GM21423 (cell line): ENCODE data around the gene OSBPL1A.
"Not testable (repeated sequence)": the region's sequence is repeated elsewhere in the genome, so short reads cannot be mapped to it uniquely, and the experiment has no call there.

Experiments
- ATAC-seq: cut with Tn5 transposase; IDR thresholded peaks from one replicate; pipeline ENCODE4 v1.9.1; 2021; ENCODE audit warnings: mild to moderate bottlenecking, moderate library complexity; ENCODE audit not compliant: unreplicated experiment

The OSBPL1A gene

GRCh38 chr18:24398540-24398939 lies 916 bp upstream of the OSBPL1A start:
- no peak for ATAC-seq

- peak; percentile 27 for ATAC-seq
Measured at GRCh38 chr18:24397131-24397693, 412 bp downstream of the OSBPL1A start.

- no peak for ATAC-seq
Measured at GRCh38 chr18:24396082-24396633, 1.5 kb downstream of the OSBPL1A start.

- no peak for ATAC-seq
Measured at GRCh38 chr18:24395049-24395795, 2.4 kb downstream of the OSBPL1A start.

GRCh38 chr18:24388957-24389356 lies 8.7 kb downstream of the OSBPL1A start:
- no peak for ATAC-seq

- ATAC-seq: no peak
Measured at GRCh38 chr18:24386681-24387080, 10.9 kb downstream of the OSBPL1A start.

- ATAC-seq: no peak
Measured at GRCh38 chr18:24381126-24381525, 16.5 kb downstream of the OSBPL1A start.

- no peak for ATAC-seq
Measured at GRCh38 chr18:24380163-24380747, 17.4 kb downstream of the OSBPL1A start.

- no peak for ATAC-seq
Measured at GRCh38 chr18:24378598-24378997, 19.0 kb downstream of the OSBPL1A start.

GRCh38 chr18:24376531-24376930 lies 21.1 kb downstream of the OSBPL1A start:
- not testable (repeated sequence) for ATAC-seq

- ATAC-seq: no peak
Measured at GRCh38 chr18:24373328-24373727, 24.3 kb downstream of the OSBPL1A start.

- no peak for ATAC-seq
Measured at GRCh38 chr18:24372279-24372872, 25.2 kb downstream of the OSBPL1A start.

- ATAC-seq: no peak
Measured at GRCh38 chr18:24370120-24370519, 27.5 kb downstream of the OSBPL1A start.

GRCh38 chr18:24369426-24369825 lies 28.2 kb downstream of the OSBPL1A start:
- no peak for ATAC-seq

GRCh38 chr18:24368749-24369148 lies 28.9 kb downstream of the OSBPL1A start:
- ATAC-seq: no peak

GRCh38 chr18:24366328-24366727 lies 31.3 kb downstream of the OSBPL1A start:
- ATAC-seq: no peak

GRCh38 chr18:24364177-24364576 lies 33.4 kb downstream of the OSBPL1A start:
- no peak for ATAC-seq

GRCh38 chr18:24362757-24363156 lies 34.9 kb downstream of the OSBPL1A start:
- ATAC-seq: no peak

GRCh38 chr18:24359787-24360530 lies 37.7 kb downstream of the OSBPL1A start:
- ATAC-seq: peak; percentile 72

- no peak for ATAC-seq
Measured at GRCh38 chr18:24354278-24354677, 43.3 kb downstream of the OSBPL1A start.

GRCh38 chr18:24346254-24346653 lies 51.4 kb downstream of the OSBPL1A start:
- no peak for ATAC-seq
